Spinal cord (tissue), 10 donors: ENCODE data around the gene PPM1K. TPM values are rescaled to one million over a fixed set of nuclear protein-coding genes. Genes with fewer than 3 reads are reported as not detected.

Experiments
- DNase-seq, 6 donors: peaks; one replicate each; pipeline versions ENCODE4 v3.0.0 to v3.0.0-alpha.2; 2013 to 2015; ENCODE audit warnings: low spot score in 6 of 6, low read depth in 4 of 6
- H3K27ac ChIP-seq: one replicate; pipeline ENCODE4 v1.5.1; 2013; ENCODE audit warnings: low read depth, low read length, control low read depth
- H3K27me3 ChIP-seq: one replicate; pipeline ENCODE4 v1.6.1; 2013; ENCODE audit warnings: low read length; ENCODE audit not compliant: control insufficient read depth, insufficient read depth
- H3K36me3 ChIP-seq: one replicate; pipeline ENCODE4 v1.6.1; 2013; ENCODE audit warnings: low read length; ENCODE audit not compliant: control insufficient read depth, insufficient read depth
- H3K4me1 ChIP-seq: one replicate; pipeline ENCODE4 v1.6.1; 2013; ENCODE audit warnings: low read length; ENCODE audit not compliant: control insufficient read depth, insufficient read depth
- H3K4me3 ChIP-seq: one replicate; pipeline ENCODE4 v1.5.1; 2013; ENCODE audit warnings: low read depth, low read length, control low read depth
- H3K9me3 ChIP-seq: one replicate; pipeline ENCODE4 v1.6.1; 2013; ENCODE audit warnings: low read length; ENCODE audit not compliant: control insufficient read depth, insufficient read depth
- whole genome bisulfite sequencing: methylation state at CpG from one replicate; pipeline ENCODE4 v1.1.5; 2013; ENCODE audit warnings: missing lambda C conversion rate; ENCODE audit not compliant: insufficient coverage; 5-methylcytosine and 5-hydroxymethylcytosine counted together
- polyA plus RNA-seq, 2 donors: library from polyadenylated mRNA; unstranded; fragments of 120-200 nt; gene quantifications; one replicate each; pipeline ENCODE4 v1.2.1, GENCODE V29; 2013; ENCODE audit not compliant: insufficient read length in 2 of 2
- total RNA-seq, 2 donors: library from RNA; depleted of rRNA in 1 of 2; stranded (reverse); fragments of 120-200 nt in 1 of 2; fragments of >200 nt in 1 of 2; gene quantifications; one replicate each; pipeline versions ENCODE4 v1.2.3 to v1.2.4, GENCODE V29; 2013 to 2014
- donor health status: healthy.

Gene PPM1K
- total and polyA plus RNA-seq, 4 donors = 47.9 to 102 (median 56.4) TPM

GRCh38 chr4:88251924-88252323, 32.4 kb downstream of the PPM1K start:
- DNase-seq = no peak
- 89% methylated on average over 3 of the region's 3 CpGs for WGBS
- no peak overlapping the region for H3K4me3 ChIP-seq
- no peaks in the 10 kb centered on the region for H3K27me3 ChIP-seq
- no peaks in the 10 kb centered on the region for H3K4me1 ChIP-seq
- no peaks in the 10 kb centered on the region for H3K9me3 ChIP-seq
- H3K36me3 ChIP-seq = no peaks in the 10 kb centered on the region
- no peak overlapping the region for H3K27ac ChIP-seq

GRCh38 chr4:88247148-88247547, 37.2 kb downstream of the PPM1K start:
- Histone ChIP-seq H3K27me3 (no peaks in the 10 kb centered on the region), H3K27ac (no peak overlapping the region), H3K9me3 (no peaks in the 10 kb centered on the region), H3K4me1 (no peaks in the 10 kb centered on the region), H3K36me3 (no peaks in the 10 kb centered on the region), H3K4me3 (no peak overlapping the region)
- no CpG with 5 or more reads among the region's 3 CpGs for WGBS
- DNase-seq = no peak

GRCh38 chr4:88246600-88246999, 37.8 kb downstream of the PPM1K start:
- no peaks in the 10 kb centered on the region for H3K27me3 ChIP-seq
- H3K4me1 ChIP-seq = no peaks in the 10 kb centered on the region
- WGBS = no CpG with 5 or more reads among the region's 2 CpGs
- no peaks in the 10 kb centered on the region for H3K36me3 ChIP-seq
- no peak for DNase-seq
- H3K4me3 ChIP-seq = no peak overlapping the region
- H3K9me3 ChIP-seq = no peaks in the 10 kb centered on the region
- no peak overlapping the region for H3K27ac ChIP-seq

GRCh38 chr4:88244816-88245579, 39.4 kb downstream of the PPM1K start:
- Histone ChIP-seq H3K4me3 (no peak overlapping the region), H3K36me3 (no peaks in the 10 kb centered on the region), H3K9me3 (no peaks in the 10 kb centered on the region), H3K27ac (no peak overlapping the region), H3K4me1 (no peaks in the 10 kb centered on the region), H3K27me3 (no peaks in the 10 kb centered on the region)
- DNase-seq = no peak
- 84% methylated on average over 10 of the region's 17 CpGs for WGBS

GRCh38 chr4:88244056-88244455, 40.3 kb downstream of the PPM1K start:
- no peak overlapping the region for H3K4me3 ChIP-seq
- H3K4me1 ChIP-seq = no peaks in the 10 kb centered on the region
- no peaks in the 10 kb centered on the region for H3K27me3 ChIP-seq
- WGBS = 98% methylated on average over 12 of the region's 13 CpGs
- no peak overlapping the region for H3K27ac ChIP-seq
- no peak for DNase-seq
- H3K36me3 ChIP-seq = no peaks in the 10 kb centered on the region
- H3K9me3 ChIP-seq = no peaks in the 10 kb centered on the region

GRCh38 chr4:88242144-88242543, 42.2 kb downstream of the PPM1K start:
- WGBS = no CpG with 5 or more reads among the region's 1 CpG
- DNase-seq = no peak
- Histone ChIP-seq H3K4me1 (no peaks in the 10 kb centered on the region), H3K27me3 (no peaks in the 10 kb centered on the region), H3K4me3 (no peak overlapping the region), H3K27ac (no peak overlapping the region), H3K36me3 (no peaks in the 10 kb centered on the region), H3K9me3 (no peaks in the 10 kb centered on the region)

- no peak overlapping the region for H3K4me3 ChIP-seq
- WGBS = 88% methylated on average over 1 of the region's 1 CpG
- no peaks in the 10 kb centered on the region for H3K4me1 ChIP-seq
- H3K27ac ChIP-seq = no peak overlapping the region
- no peaks in the 10 kb centered on the region for H3K9me3 ChIP-seq
- no peaks in the 10 kb centered on the region for H3K27me3 ChIP-seq
- no peak for DNase-seq
- H3K36me3 ChIP-seq = no peaks in the 10 kb centered on the region
Measured at GRCh38 chr4:88240297-88240714, 44.1 kb downstream of the PPM1K start.

- Histone ChIP-seq H3K4me1 (no peaks in the 10 kb centered on the region), H3K4me3 (peak overlapping the region; percentile 21), H3K9me3 (peaks cover 3% of the 10 kb centered on the region), H3K27ac (peak overlapping the region; percentile 85), H3K27me3 (no peaks in the 10 kb centered on the region), H3K36me3 (no peaks in the 10 kb centered on the region)
- WGBS = 54% methylated on average over 4 of the region's 14 CpGs
- DNase-seq = peak in 1 of 6 donors; percentile 28
Measured at GRCh38 chr4:88230969-88231771, 53.2 kb downstream of the PPM1K start.

- Histone ChIP-seq H3K9me3 (peaks cover 3% of the 10 kb centered on the region), H3K27me3 (no peaks in the 10 kb centered on the region), H3K4me3 (no peak overlapping the region), H3K4me1 (no peaks in the 10 kb centered on the region), H3K36me3 (no peaks in the 10 kb centered on the region), H3K27ac (peak overlapping the region; percentile 85)
- no peak for DNase-seq
- WGBS = no CpG with 5 or more reads among the region's 1 CpG
Measured at GRCh38 chr4:88230461-88230891, 53.9 kb downstream of the PPM1K start.
